Adrenal gland (tissue), 12 donors: ENCODE data around the gene CCL1. TPM values are rescaled to one million over a fixed set of nuclear protein-coding genes. Genes with fewer than 3 reads are reported as not detected.

Experiments
- DNase-seq, 7 donors: peaks; one replicate each; pipeline ENCODE4 v3.0.0-alpha.2; 2019 to 2020
- H3K27ac ChIP-seq, 5 donors: fragments of 200-600 bp; sonication (generic) in 4 of 5; 1 replicate in 3 of 5; 2 replicates in 2 of 5; pipeline versions ENCODE4 v1.5.1 to v1.8.0; 2016 to 2020; ENCODE audit warnings: mild to moderate bottlenecking in 1 of 5
- H3K27me3 ChIP-seq: fragments of 200-600 bp; 2 replicates; pipeline ENCODE4 v1.8.0; 2021
- H3K36me3 ChIP-seq, 2 donors: fragments of 200-600 bp; replicated peaks in 1 of 2; 1 replicate in 1 of 2; 2 replicates in 1 of 2; pipeline versions ENCODE4 v1.5.1 to v1.8.0; 2018 to 2022
- H3K4me1 ChIP-seq, 2 donors: fragments of 200-600 bp; replicated peaks in 1 of 2; 1 replicate in 1 of 2; 2 replicates in 1 of 2; pipeline versions ENCODE4 v1.5.1 to v1.8.0; 2018 to 2021
- H3K4me3 ChIP-seq, 4 donors: fragments of 200-600 bp; sonication (generic) in 3 of 4; one replicate each; pipeline ENCODE4 v1.5.1; 2016 to 2018
- H3K9me3 ChIP-seq, 3 donors: fragments of 200-600 bp; sonication (generic) in 1 of 3; replicated peaks in 1 of 3; 1 replicate in 2 of 3; 2 replicates in 1 of 3; pipeline versions ENCODE4 v1.5.1 to v1.8.0; 2016 to 2021
- CTCF ChIP-seq, 6 experiments: fragments of 450-650 bp in 4 of 6; fragments of 200-600 bp in 2 of 6; sonication (generic) in 1 of 6; IDR thresholded peaks; 1 replicate in 5 of 6; 2 replicates in 1 of 6; pipeline versions ENCODE4 v1.5.1 to v1.8.0; 2016 to 2021; ENCODE audit warnings: antibody characterized with exemption in 6 of 6, mild to moderate bottlenecking in 2 of 6, moderate library complexity in 1 of 6
- POLR2A ChIP-seq, 2 donors: fragments of 450-650 bp; IDR thresholded peaks; one replicate each; pipeline ENCODE4 v1.6.1; 2017; ENCODE audit warnings: antibody characterized with exemption in 2 of 2, mild to moderate bottlenecking in 2 of 2, moderate library complexity in 1 of 2
- WGBS, 4 donors: extraction: QIAGEN DNeasy Blood & Tissue Kit in 2 of 4; methylation state at CpG; one replicate each; pipeline versions ENCODE4 v1.1.5 to v1.1.7; 2013 to 2017; 5-methylcytosine and 5-hydroxymethylcytosine counted together
- intact Hi-C, 2 donors: fragments of 100-400 bp; cut with DNase I; formaldehyde crosslinking; loops; one replicate each; pipeline versions ENCODE4 v1.14.1 to v1.15.0; 2022 to 2023
- polyA plus RNA-seq, 3 donors: library from polyadenylated mRNA; stranded (reverse); fragments of 200-250 nt in 2 of 3; fragments of 350-450 nt in 1 of 3; fragmentation: Illumina TruSeq in 1 of 3; extraction: RNeasy Lipid Tissue Mini Kit (QIAGEN cat#74804) in 1 of 3; gene quantifications; one replicate each; pipeline ENCODE4 v1.2.3, GENCODE V29; 2013 to 2014
- total RNA-seq, 9 donors: library from RNA; depleted of rRNA in 4 of 9; stranded (reverse); fragments of >200 nt in 4 of 9; fragments of 120-200 nt in 1 of 9; fragmentation: NEBNext Ultra II Directional in 1 of 9; extraction: Animal tissue kit (Norgen Biotek cat#: 25700) in 1 of 9; gene quantifications; one replicate each; pipeline versions ENCODE4 v1.1.0 to v1.2.4, GENCODE V29; 2013 to 2023
- donor health status: healthy with polysubstance abuse.
- donor health status: Bipolar disorder and iron deficiency.
- donor health status: DM: yes; HTN: yes; CAD: no.
- donor health status: DM: no; HTN: no; CAD: no.
- donor health status: DM: no; HTN: no; CAD: no.
- donor health status: DM: yes; HTN: yes; CAD: no.

Gene CCL1
- total and polyA plus RNA-seq, 12 donors: not detected

GRCh38 chr17:34390649-34391048 lies 27.6 kb upstream of the CCL1 start:
- Histone ChIP-seq H3K27ac (no peak overlapping the region), H3K36me3 (no peaks in the 10 kb centered on the region), H3K4me1 (no peaks in the 10 kb centered on the region), H3K4me3 (no peak overlapping the region), H3K9me3 (no peaks in the 10 kb centered on the region), H3K27me3 (peaks cover under 1% of the 10 kb centered on the region)
- TF ChIP-seq POLR2A (IDR thresholded peaks at IDR 0.05) (no peak), CTCF (IDR thresholded peaks at IDR 0.05) (no peak)
- DNase-seq: no peak
- WGBS, 4 donors: 78 to 84% (median 83%) methylated on average over 4 of the region's 4 CpGs
- intact Hi-C loops: no loop called here

GRCh38 chr17:34389126-34389750 lies 26.2 kb upstream of the CCL1 start:
- H3K9me3 ChIP-seq: no peaks in the 10 kb centered on the region

GRCh38 chr17:34387566-34387965 lies 24.5 kb upstream of the CCL1 start:
- TF ChIP-seq CTCF (IDR thresholded peaks at IDR 0.05) (no peak), POLR2A (IDR thresholded peaks at IDR 0.05) (no peak)
- Histone ChIP-seq H3K9me3 (no peaks in the 10 kb centered on the region), H3K4me3 (no peak overlapping the region), H3K36me3 (no peaks in the 10 kb centered on the region), H3K4me1 (no peaks in the 10 kb centered on the region), H3K27ac (no peak overlapping the region), H3K27me3 (peaks cover 2% of the 10 kb centered on the region)
- 61 to 68% (median 65%) methylated on average over 5 of the region's 5 CpGs for WGBS, 4 donors
- intact Hi-C loops: no loop called here
- no peak for DNase-seq

More at GRCh38 chr17:34389126-34389750, 26.2 kb upstream of the CCL1 start:
- Histone ChIP-seq H3K36me3 (no peaks in the 10 kb centered on the region), H3K27ac (no peak overlapping the region), H3K4me1 (no peaks in the 10 kb centered on the region), H3K27me3 (peaks cover 2% of the 10 kb centered on the region), H3K4me3 (no peak overlapping the region)
- TF ChIP-seq CTCF (IDR thresholded peaks at IDR 0.05) (no peak), POLR2A (IDR thresholded peaks at IDR 0.05) (no peak)
- no peak for DNase-seq
- WGBS, 4 donors: 61 to 73% (median 67%) methylated on average over 6 of the region's 6 CpGs
- intact Hi-C loops: no loop called here

GRCh38 chr17:34386697-34387550 lies 23.9 kb upstream of the CCL1 start:
- intact Hi-C loops: no loop called here
- TF ChIP-seq CTCF (IDR thresholded peaks at IDR 0.05) (no peak), POLR2A (IDR thresholded peaks at IDR 0.05) (no peak)
- H3K4me3 ChIP-seq: no peak overlapping the region
- no peaks in the 10 kb centered on the region for H3K36me3 ChIP-seq
- peak in 3 of 7 donors; percentile 16 to 31 (median 28) for DNase-seq
- H3K4me1 ChIP-seq: no peaks in the 10 kb centered on the region
- H3K27me3 ChIP-seq: peaks cover 2% of the 10 kb centered on the region
- H3K9me3 ChIP-seq: no peaks in the 10 kb centered on the region
- 52 to 75% (median 71%) methylated on average over 5 of the region's 5 CpGs for WGBS, 4 donors
- H3K27ac ChIP-seq: no peak overlapping the region
